AG10803 (cell line): Measurements from ENCODE around the gene ARL4A.
"Not testable (repeated sequence)": the region's sequence is repeated elsewhere in the genome, so short reads cannot be mapped to it uniquely, and the experiment has no call there.

Experiments used
- DNase-seq: peaks from one replicate; pipeline ENCODE4 v3.0.0; 2010; ENCODE audit warnings: low read depth
- H3K4me3 ChIP-seq: 2 replicates; pipeline ENCODE4 v1.5.1; 2011; ENCODE audit warnings: mild to moderate bottlenecking, low read length, control low read depth
- TF ChIP-seq, protein P1 (sequence below): conservative IDR thresholded peaks from 2 replicates; pipeline ENCODE4 v1.5.1; 2011; ENCODE audit warnings: mild to moderate bottlenecking, low read length, control low read depth, inconsistent platforms

The ARL4A gene

DNA sequence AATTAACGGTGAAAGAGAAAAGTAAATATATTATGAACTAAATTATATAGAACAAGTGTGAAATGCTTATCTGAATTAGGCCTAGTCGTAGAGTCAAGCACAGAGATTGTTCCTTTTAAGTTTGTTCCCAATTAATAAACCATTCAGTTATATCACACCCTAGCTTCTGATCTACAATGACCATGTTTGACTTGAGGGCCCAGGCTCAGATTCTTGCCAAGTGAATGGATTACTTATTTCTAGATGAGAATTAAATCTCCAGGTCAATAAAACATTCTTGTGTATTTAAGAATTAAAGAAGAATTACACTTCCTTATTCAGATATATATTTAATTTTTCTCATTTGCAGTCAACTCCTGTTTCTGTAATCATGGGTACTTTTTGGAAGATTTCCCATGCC is 37.4 kb upstream of the ARL4A start:
- no peak for DNase-seq
- TF ChIP-seq, protein P1, sequence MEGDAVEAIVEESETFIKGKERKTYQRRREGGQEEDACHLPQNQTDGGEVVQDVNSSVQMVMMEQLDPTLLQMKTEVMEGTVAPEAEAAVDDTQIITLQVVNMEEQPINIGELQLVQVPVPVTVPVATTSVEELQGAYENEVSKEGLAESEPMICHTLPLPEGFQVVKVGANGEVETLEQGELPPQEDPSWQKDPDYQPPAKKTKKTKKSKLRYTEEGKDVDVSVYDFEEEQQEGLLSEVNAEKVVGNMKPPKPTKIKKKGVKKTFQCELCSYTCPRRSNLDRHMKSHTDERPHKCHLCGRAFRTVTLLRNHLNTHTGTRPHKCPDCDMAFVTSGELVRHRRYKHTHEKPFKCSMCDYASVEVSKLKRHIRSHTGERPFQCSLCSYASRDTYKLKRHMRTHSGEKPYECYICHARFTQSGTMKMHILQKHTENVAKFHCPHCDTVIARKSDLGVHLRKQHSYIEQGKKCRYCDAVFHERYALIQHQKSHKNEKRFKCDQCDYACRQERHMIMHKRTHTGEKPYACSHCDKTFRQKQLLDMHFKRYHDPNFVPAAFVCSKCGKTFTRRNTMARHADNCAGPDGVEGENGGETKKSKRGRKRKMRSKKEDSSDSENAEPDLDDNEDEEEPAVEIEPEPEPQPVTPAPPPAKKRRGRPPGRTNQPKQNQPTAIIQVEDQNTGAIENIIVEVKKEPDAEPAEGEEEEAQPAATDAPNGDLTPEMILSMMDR, result no peak
- H3K4me3 ChIP-seq, result no peak overlapping the region

GRCh38 chr7:12653110-12653509 is 34.3 kb upstream of the ARL4A start:
- DNase-seq, result no peak
- H3K4me3 ChIP-seq, result no peak overlapping the region
- TF ChIP-seq, protein P1, result no peak

DNA sequence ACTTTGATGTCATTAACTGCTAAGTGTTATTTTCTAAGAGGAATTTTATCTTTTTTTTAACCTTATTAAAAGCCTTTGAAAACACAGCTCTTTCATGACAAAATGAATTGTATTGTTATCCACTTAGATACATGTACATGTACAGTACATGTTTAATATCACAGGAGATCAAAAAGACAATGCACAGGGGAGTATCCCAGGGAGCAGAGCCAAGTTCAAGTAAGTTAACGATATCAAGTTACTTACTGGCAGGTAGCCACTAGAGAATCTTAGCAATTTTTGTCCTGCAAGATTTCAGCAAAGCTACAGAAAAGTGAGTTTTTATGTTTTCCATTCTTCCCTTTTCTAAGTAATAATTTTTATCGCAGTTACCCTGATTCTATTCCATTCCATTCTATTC is 33.9 kb upstream of the ARL4A start:
- TF ChIP-seq, protein P1, result no peak
- no peak overlapping the region for H3K4me3 ChIP-seq
- no peak for DNase-seq

GRCh38 chr7:12655161-12655560 is 32.3 kb upstream of the ARL4A start:
- no peak overlapping the region for H3K4me3 ChIP-seq
- DNase-seq, result no peak
- TF ChIP-seq, protein P1, result no peak

GRCh38 chr7:12660423-12660822 is 27.0 kb upstream of the ARL4A start:
- not testable (repeated sequence) for H3K4me3 ChIP-seq
- DNase-seq, result peak; percentile 90

GRCh38 chr7:12660986-12661385 is 26.4 kb upstream of the ARL4A start:
- not testable (repeated sequence) for DNase-seq

DNA sequence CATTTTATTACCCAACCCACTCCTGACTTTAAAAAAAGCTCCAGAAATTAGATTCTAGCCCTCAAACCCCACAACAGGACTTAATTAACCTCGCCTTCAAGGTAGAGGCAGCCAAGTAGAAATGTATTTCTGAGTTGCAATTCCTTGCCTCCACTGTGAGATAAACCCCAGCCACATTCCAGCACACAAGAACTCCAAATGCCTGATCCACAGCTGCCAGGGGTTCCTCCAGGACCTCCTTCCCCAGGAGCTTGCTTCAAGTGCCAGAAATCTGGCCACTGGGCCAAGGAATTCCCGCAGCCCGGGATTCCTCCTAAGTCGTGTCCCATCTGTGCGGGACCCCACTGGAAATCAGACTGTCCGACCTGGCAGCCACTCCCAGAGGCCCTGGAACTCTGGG is 25.9 kb upstream of the ARL4A start:
- H3K4me3 ChIP-seq, result no peak overlapping the region
- TF ChIP-seq, protein P1, result no peak
- no peak for DNase-seq

More at GRCh38 chr7:12660986-12661385, 26.4 kb upstream of the ARL4A start:
- not testable (repeated sequence) for H3K4me3 ChIP-seq

DNA sequence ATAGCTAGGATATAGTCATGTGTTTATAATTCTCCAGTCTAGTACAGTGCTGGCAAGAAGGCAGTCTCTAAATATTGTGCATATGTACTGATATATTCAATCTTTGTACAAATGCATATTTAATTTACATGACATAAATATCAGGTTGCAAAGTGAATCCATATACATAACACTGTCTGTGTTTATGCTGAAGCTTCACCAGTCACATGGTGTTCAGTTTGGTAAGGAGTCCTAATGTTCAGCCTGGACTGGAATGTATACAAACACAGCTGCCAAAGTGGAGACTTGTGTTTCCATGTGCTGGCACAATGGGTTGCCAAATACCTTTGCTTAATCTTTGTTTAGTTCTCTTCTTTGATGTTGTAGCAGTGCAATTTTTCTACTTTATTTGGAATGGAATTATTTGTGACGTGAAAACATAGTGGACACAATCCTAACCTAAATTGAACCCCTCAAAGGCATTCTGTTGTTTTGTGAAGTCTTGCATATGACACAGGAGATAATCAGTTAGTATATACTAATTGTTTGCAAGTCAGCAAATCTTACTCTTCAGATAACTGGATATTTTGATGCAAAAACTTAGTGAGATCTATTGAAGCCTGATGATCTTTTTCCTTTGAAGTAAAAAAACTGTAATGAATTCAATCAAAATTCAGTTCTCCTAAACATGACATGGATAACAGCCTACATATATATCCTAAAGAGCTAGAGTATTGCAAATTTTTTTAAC is 17.3 kb upstream of the ARL4A start:
- TF ChIP-seq, protein P1, result no peak
- H3K4me3 ChIP-seq, result no peak overlapping the region
- peak; percentile 66 for DNase-seq
